Stimulated activated CD8-positive, alpha-beta memory T cell treated with anti-CD3 and anti-CD28 coated beads, Interleukin-4, amount 100 ng/mL, for 48 hours (primary cell): ENCODE measurements around the gene TSBP1.
"Not testable (repeated sequence)": the region's sequence is repeated elsewhere in the genome, so short reads cannot be mapped to it uniquely, and the experiment has no call there.

Source experiments
- DNase-seq: peaks from one replicate; pipeline ENCODE4 v3.0.0-alpha.2; 2020

The TSBP1 gene

GRCh38 chr6:32375739-32376529 lies 4.2 kb upstream of the TSBP1 start:
- no peak for DNase-seq

- no peak for DNase-seq
Measured at GRCh38 chr6:32371229-32371628, 474 bp downstream of the TSBP1 start.

- no peak for DNase-seq
Measured at GRCh38 chr6:32370505-32370904, 1.2 kb downstream of the TSBP1 start.

- no peak for DNase-seq
Measured at GRCh38 chr6:32369660-32370059, 2.0 kb downstream of the TSBP1 start.

GRCh38 chr6:32367644-32368043 lies 4.1 kb downstream of the TSBP1 start:
- DNase-seq = no peak

GRCh38 chr6:32359225-32359624 lies 12.5 kb downstream of the TSBP1 start:
- not testable (repeated sequence) for DNase-seq

- DNase-seq = not testable (repeated sequence)
Measured at GRCh38 chr6:32358548-32358947, 13.2 kb downstream of the TSBP1 start.

GRCh38 chr6:32355018-32355417 lies 16.7 kb downstream of the TSBP1 start:
- DNase-seq = no peak

- no peak for DNase-seq
Measured at GRCh38 chr6:32353348-32353747, 18.4 kb downstream of the TSBP1 start.

GRCh38 chr6:32340242-32340641 lies 31.5 kb downstream of the TSBP1 start:
- DNase-seq = no peak

GRCh38 chr6:32337186-32337805 lies 34.4 kb downstream of the TSBP1 start:
- DNase-seq = no peak

GRCh38 chr6:32332433-32332832 lies 39.3 kb downstream of the TSBP1 start:
- no peak for DNase-seq

GRCh38 chr6:32329141-32329540 lies 42.6 kb downstream of the TSBP1 start:
- DNase-seq = no peak

GRCh38 chr6:32327103-32327502 lies 44.6 kb downstream of the TSBP1 start:
- DNase-seq = no peak

- no peak for DNase-seq
Measured at GRCh38 chr6:32318501-32318900, 53.2 kb downstream of the TSBP1 start.

- no peak for DNase-seq
Measured at GRCh38 chr6:32317541-32317940, 54.2 kb downstream of the TSBP1 start.

- no peak for DNase-seq
Measured at GRCh38 chr6:32313964-32314363, 57.7 kb downstream of the TSBP1 start.

- DNase-seq = no peak
Measured at GRCh38 chr6:32298632-32299336, 72.9 kb downstream of the TSBP1 start.

- not testable (repeated sequence) for DNase-seq
Measured at GRCh38 chr6:32294980-32295379, 76.7 kb downstream of the TSBP1 start.

GRCh38 chr6:32294566-32294965 lies 77.1 kb downstream of the TSBP1 start:
- no peak for DNase-seq

GRCh38 chr6:32293695-32294094 lies 78.0 kb downstream of the TSBP1 start:
- DNase-seq = no peak

GRCh38 chr6:32291543-32291942 lies 80.2 kb downstream of the TSBP1 start:
- DNase-seq = no peak

- no peak for DNase-seq
Measured at GRCh38 chr6:32290886-32291450, 80.7 kb downstream of the TSBP1 start.

- DNase-seq = no peak
Measured at GRCh38 chr6:32288426-32288825, 83.3 kb downstream of the TSBP1 start.
